D341Med (cell line): Measurements from ENCODE around the gene CASP7.

Experiments
- DNase-seq: peaks from one replicate; pipeline ENCODE4 v3.0.0; 2012; ENCODE audit warnings: low spot score

The CASP7 gene

GRCh38 chr10:113712755-113713639, 33.3 kb downstream of the CASP7 start:
- DNase-seq, result no peak

- DNase-seq, result no peak
Measured at GRCh38 chr10:113713640-113713982, 33.9 kb downstream of the CASP7 start.

GRCh38 chr10:113716109-113716910, 36.6 kb downstream of the CASP7 start:
- DNase-seq, result no peak

- DNase-seq, result no peak
Measured at GRCh38 chr10:113718969-113719822, 39.5 kb downstream of the CASP7 start.

- DNase-seq, result no peak
Measured at GRCh38 chr10:113720386-113720785, 40.7 kb downstream of the CASP7 start.

DNA sequence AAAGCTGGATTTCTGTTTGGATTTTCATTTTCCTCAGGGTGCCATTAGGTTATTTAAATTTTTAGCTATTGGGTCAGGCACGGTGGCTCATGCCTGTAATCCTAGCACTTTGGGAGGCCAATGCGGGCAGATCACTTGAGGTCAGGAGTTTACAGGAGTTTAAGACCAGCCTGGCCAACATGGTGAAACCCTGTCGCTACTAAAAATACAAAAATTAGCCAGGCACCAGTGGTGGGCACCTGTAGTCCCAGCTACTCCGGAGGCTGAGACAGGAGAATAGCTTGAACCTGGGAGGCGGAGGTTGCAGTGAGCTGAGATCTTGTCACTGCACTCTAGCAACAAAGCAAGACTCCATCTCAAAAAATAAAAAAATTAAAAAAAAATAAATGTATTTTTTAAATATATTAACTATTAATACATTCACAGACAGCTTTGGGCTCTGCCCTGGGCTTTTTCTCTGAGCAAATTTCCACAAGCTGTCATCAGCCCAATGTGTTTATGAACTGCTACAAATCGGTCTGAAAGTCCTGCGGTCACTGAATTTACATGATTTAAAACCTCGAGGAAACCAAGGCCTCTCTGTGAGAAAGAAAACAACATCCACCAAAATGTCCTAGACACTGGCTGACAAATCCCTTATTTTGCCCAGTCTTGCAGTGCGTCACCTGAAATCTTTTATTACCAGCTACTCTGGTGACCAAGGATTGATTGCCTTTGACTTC, 52.6 kb downstream of the CASP7 start:
- DNase-seq, result no peak

- DNase-seq, result no peak
Measured at GRCh38 chr10:113732966-113733365, 53.3 kb downstream of the CASP7 start.

DNA sequence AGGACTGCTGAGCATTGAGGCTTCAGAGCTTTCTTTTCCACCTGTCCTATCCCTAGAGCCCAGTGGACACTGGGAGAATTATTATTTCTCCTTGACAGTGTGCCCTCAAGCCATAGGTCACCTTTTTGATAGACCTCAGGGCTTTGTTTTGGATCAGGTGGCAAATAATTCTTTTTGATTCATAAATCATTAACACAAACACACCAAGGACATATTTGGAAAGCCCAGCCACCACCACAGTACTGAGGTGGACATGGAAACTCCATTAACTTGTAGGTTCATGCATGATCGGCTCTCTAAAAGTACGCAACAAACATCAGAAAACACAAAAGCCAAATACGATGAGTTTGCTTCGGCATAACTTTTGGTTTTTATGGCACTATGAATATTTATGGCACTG, 53.9 kb downstream of the CASP7 start:
- DNase-seq, result no peak

GRCh38 chr10:113735913-113736312, 56.2 kb downstream of the CASP7 start:
- no peak for DNase-seq

DNA sequence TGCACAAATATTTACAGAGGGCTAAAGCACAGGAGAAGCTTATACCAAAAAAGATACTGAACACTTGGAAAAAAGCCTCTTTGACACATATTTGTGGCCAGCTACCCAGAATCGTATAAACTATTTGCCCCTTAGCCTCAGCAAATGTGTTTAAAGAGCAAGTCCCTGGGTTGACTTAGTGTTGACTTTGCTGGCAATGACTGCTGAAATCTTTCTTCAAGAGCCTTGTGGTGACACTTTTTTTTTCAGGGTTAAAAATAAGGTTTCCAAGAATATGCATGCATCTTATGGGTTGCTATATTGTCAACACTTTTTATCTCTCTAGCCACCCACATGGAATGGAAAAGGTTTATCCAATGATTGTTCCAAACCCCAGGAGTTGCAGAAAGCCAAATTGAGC, 56.9 kb downstream of the CASP7 start:
- no peak for DNase-seq

GRCh38 chr10:113739031-113739430, 59.3 kb downstream of the CASP7 start:
- no peak for DNase-seq

DNA sequence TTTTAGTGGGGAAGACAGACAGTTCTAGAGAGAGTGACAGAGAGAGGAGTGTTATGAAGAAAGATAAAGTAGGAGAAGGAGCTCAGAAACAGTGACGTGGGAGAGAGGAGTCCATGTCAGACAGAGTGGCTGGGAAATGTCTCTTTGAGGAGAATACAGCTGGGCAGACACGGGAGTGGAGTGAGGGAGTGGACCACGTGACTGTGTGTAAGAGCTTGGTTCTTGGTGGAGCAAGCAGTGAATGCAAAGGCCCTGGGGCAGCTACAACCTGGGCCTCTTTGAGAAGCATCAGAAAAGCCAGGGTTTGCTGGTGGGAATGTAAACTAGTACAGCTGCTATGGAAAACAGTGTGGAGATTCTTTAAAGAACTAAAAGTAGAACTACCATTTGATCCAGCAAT, 59.9 kb downstream of the CASP7 start:
- no peak for DNase-seq

DNA sequence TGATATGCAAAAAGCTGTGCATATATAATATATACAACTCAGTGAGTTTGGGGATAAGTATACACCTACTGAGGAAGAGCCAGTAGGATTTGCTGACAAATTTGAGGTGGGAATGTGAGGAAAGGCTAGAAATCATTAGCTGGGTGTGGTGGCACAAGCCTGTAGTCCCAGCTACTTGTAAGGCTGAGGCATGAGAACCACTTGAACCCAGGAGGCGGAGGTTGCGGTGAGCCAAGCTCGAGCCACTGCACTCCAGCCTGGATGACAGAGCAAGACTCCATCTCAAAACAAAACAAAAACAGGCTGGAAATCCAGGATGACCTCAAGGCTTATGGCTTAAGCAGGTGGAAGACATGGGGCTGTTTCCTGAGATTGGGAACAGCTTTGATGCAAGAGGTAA, 61.1 kb downstream of the CASP7 start:
- DNase-seq, result no peak

GRCh38 chr10:113742466-113742865, 62.8 kb downstream of the CASP7 start:
- DNase-seq, result no peak

- no peak for DNase-seq
Measured at GRCh38 chr10:113743594-113743993, 63.9 kb downstream of the CASP7 start.

DNA sequence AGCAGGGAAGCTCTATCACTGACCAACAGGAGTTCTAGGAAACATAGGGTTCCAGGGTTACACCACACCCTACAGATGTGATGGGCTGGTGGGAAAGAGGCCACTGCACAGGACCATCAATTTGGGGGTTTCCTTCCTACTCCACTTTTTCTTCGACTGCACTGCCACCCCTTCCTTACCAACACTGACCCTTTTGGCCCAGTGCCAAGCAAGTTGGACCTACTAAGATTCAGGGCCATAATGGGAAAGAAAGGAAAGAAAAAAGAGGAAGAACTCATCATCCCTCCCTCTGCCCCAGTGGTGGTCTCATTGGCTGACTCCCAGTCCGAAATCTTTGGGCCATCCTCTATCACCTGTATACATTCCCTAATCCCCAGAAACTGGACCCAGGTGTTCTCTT, 65.7 kb downstream of the CASP7 start:
- DNase-seq, result no peak

GRCh38 chr10:113746217-113746957, 66.7 kb downstream of the CASP7 start:
- no peak for DNase-seq

- DNase-seq, result no peak
Measured at GRCh38 chr10:113751181-113751732, 71.5 kb downstream of the CASP7 start, which contains the start of gene PLEKHS1. PLEKHS1 (plus strand) TSS chr10:113751682; CDS start chr10:113755278, 3,596 bp downstream.

GRCh38 chr10:113752553-113752952, 72.8 kb downstream of the CASP7 start:
- DNase-seq, result no peak

DNA sequence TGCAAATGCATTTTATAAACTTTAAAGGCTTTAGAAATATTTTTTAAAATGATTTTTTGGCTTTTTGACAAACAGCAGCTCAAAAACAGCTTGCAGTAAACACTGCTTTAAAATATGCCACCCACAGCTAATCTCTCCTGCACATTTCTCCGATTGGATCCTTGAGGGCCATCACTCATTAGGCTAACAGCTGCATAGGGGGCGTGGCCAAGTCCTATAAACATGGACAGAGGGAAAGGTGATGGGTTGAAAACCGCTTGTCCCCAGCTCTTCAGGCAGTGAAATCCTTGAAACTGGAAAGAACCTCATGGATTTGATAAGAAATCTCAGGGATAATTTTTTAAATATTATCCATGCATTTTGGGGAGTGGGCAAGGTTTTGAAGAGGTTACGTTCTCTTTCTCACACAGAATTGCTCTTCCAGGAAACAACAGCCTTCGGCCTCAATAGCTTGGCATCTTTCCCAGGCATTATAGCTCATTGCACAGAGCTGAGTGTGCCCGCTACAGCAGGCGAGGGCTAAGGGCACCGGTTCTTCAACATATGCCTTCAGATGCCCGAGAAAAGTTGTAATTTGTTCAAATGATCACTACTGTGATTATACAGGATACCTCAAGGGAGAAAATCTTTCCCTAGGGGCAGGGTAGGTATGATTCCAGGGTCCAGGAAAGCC, 73.4 kb downstream of the CASP7 start:
- DNase-seq, result no peak
